Measurements from ENCODE around the gene FRAS1. TPM values are rescaled to one million over a fixed set of nuclear protein-coding genes. Genes with fewer than 3 reads are reported as not detected.

The FRAS1 gene
- total RNA-seq, 1 donor from 2014 or later, result 28.4 TPM

DNA sequence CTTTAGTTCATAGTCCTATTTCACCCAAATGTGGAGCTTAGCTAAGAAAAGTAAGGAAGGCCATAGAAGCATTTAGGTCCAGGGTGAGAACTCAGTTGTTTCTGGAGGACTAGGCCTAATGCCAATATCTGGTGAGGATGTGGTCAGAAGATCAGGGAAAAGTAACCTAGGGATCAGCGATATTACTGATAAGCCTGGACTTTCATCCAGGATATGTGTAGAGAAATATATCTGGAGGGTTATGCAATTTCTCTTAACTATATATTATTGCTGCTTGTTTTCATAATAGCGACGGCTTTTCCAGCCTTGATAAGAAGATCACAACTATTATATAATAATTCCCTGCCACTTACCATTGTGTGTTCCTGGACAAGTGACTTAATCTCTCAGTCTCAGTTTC is 81.1 kb downstream of the FRAS1 start:
- TF ChIP-seq, protein P1, sequence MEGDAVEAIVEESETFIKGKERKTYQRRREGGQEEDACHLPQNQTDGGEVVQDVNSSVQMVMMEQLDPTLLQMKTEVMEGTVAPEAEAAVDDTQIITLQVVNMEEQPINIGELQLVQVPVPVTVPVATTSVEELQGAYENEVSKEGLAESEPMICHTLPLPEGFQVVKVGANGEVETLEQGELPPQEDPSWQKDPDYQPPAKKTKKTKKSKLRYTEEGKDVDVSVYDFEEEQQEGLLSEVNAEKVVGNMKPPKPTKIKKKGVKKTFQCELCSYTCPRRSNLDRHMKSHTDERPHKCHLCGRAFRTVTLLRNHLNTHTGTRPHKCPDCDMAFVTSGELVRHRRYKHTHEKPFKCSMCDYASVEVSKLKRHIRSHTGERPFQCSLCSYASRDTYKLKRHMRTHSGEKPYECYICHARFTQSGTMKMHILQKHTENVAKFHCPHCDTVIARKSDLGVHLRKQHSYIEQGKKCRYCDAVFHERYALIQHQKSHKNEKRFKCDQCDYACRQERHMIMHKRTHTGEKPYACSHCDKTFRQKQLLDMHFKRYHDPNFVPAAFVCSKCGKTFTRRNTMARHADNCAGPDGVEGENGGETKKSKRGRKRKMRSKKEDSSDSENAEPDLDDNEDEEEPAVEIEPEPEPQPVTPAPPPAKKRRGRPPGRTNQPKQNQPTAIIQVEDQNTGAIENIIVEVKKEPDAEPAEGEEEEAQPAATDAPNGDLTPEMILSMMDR (IDR thresholded peaks at IDR 0.05; ENCODE audit: insufficient read depth, low read length, poor library complexity, severe bottlenecking), result no peak
- H3K27me3 ChIP-seq (ENCODE audit: control insufficient read depth, insufficient read depth, low read length), result no peaks in the 10 kb centered on the region
- H3K4me3 ChIP-seq (ENCODE audit: low read depth, low read length), result no peak overlapping the region
- H3K36me3 ChIP-seq (ENCODE audit: control insufficient read depth, insufficient read depth, low read length), result no peaks in the 10 kb centered on the region
- DNase-seq (ENCODE audit: low read depth), result no peak

DNA sequence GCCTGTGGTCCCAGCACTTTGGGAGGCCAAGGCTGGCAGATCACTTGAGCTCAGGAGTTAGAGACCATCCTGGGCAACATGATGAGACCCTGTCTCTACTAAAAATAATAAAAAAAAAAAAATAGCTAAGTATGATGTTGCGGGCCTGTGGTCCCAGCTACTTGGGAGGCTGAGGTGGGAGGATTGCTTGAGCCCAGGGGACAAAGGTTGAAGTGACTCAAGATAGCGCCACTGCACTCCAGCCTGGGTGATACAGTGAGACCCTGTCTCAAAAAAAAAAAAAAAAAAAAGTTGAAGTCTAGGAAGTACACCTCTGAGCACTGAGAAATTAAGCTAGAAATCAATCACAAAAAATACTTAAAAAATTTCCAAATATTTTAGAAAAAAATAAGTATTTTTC is 86.5 kb downstream of the FRAS1 start:
- TF ChIP-seq, protein P1 (IDR thresholded peaks at IDR 0.05; ENCODE audit: insufficient read depth, low read length, poor library complexity, severe bottlenecking), result no peak

GRCh38 chr4:78145008-78145407 is 87.9 kb downstream of the FRAS1 start:
- DNase-seq (ENCODE audit: low read depth), result no peak
- Histone ChIP-seq H3K4me3 (ENCODE audit: low read depth, low read length) (no peak overlapping the region), H3K36me3 (ENCODE audit: control insufficient read depth, insufficient read depth, low read length) (no peaks in the 10 kb centered on the region), H3K27me3 (ENCODE audit: control insufficient read depth, insufficient read depth, low read length) (no peaks in the 10 kb centered on the region)
- TF ChIP-seq, protein P1 (IDR thresholded peaks at IDR 0.05; ENCODE audit: insufficient read depth, low read length, poor library complexity, severe bottlenecking), result no peak

More for the DNA sequence above, 86.5 kb downstream of the FRAS1 start:
- Histone ChIP-seq H3K4me3 (ENCODE audit: low read depth, low read length) (no peak overlapping the region), H3K27me3 (ENCODE audit: control insufficient read depth, insufficient read depth, low read length) (no peaks in the 10 kb centered on the region), H3K36me3 (ENCODE audit: control insufficient read depth, insufficient read depth, low read length) (no peaks in the 10 kb centered on the region)
- no peak for DNase-seq (ENCODE audit: low read depth)

DNA sequence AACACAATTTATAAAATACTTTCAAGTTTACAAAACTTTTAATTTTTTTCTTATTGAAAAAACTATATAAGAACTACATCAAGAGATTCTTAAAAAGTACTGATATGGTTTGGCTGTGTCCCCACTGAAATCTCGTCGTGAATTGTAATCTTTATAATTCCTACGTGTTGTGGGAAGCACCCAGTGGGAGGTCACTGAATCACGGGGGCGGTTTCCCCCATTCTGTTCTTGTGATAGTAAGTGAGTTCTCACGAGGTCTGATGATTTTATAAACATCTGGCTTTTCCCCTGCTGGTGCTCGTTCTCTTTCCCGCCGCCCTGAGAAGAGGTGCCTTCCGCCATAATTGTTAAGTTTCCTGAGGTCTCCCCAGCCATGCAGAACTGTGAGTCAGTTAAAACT is 88.5 kb downstream of the FRAS1 start:
- Histone ChIP-seq H3K36me3 (ENCODE audit: control insufficient read depth, insufficient read depth, low read length) (no peaks in the 10 kb centered on the region), H3K4me3 (ENCODE audit: low read depth, low read length) (no peak overlapping the region), H3K27me3 (ENCODE audit: control insufficient read depth, insufficient read depth, low read length) (no peaks in the 10 kb centered on the region)
- DNase-seq (ENCODE audit: low read depth), result no peak
- TF ChIP-seq, protein P1 (IDR thresholded peaks at IDR 0.05; ENCODE audit: insufficient read depth, low read length, poor library complexity, severe bottlenecking), result no peak

- H3K36me3 ChIP-seq (ENCODE audit: control insufficient read depth, insufficient read depth, low read length), result no peaks in the 10 kb centered on the region
- H3K4me3 ChIP-seq (ENCODE audit: low read depth, low read length), result no peak overlapping the region
- TF ChIP-seq, protein P1 (IDR thresholded peaks at IDR 0.05; ENCODE audit: insufficient read depth, low read length, poor library complexity, severe bottlenecking), result no peak
- H3K27me3 ChIP-seq (ENCODE audit: control insufficient read depth, insufficient read depth, low read length), result no peaks in the 10 kb centered on the region
- DNase-seq (ENCODE audit: low read depth), result no peak
Observed at GRCh38 chr4:78149751-78150542, 92.8 kb downstream of the FRAS1 start.

DNA sequence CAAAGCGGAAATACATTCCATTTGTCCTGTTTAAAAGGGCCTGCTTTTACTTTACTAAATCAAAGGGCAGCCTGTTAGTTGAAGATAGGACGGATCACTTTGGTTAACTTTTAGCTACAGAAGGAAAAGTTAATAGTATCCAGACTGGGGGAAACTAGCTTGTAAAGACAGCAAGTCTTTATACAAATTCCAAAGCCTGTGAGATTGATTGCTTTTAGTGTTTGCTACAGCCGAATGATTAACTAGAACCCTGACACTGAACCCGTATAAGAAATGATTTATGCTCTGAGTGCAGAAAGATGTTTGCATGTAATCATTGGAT is 93.4 kb downstream of the FRAS1 start:
- DNase-seq (ENCODE audit: low read depth), result no peak
- H3K4me3 ChIP-seq (ENCODE audit: low read depth, low read length), result no peak overlapping the region
- H3K36me3 ChIP-seq (ENCODE audit: control insufficient read depth, insufficient read depth, low read length), result no peaks in the 10 kb centered on the region
- TF ChIP-seq, protein P1 (IDR thresholded peaks at IDR 0.05; ENCODE audit: insufficient read depth, low read length, poor library complexity, severe bottlenecking), result no peak
- H3K27me3 ChIP-seq (ENCODE audit: control insufficient read depth, insufficient read depth, low read length), result no peaks in the 10 kb centered on the region
